ENCODE results near the gene BEGAIN. TPM values are rescaled to one million over a fixed set of nuclear protein-coding genes. Genes with fewer than 3 reads are reported as not detected.

BEGAIN gene
- total RNA-seq, 2 donors from 2014 or later = 0.91 to 1.3 TPM

GRCh38 chr14:100621806-100622205 lies 34.6 kb upstream of the BEGAIN start:
- TF ChIP-seq CTCF (conservative IDR thresholded peaks at IDR 0.05) = no peak
- Mint-ChIP-seq H3K27ac (no peak overlapping the region), H3K36me3 (ENCODE audit: low read depth) (no peaks in the 10 kb centered on the region), H3K9me3 (no peaks in the 10 kb centered on the region), H3K4me1 (no peaks in the 10 kb centered on the region), H3K27me3 (ENCODE audit: insufficient read depth) (peaks cover 19% of the 10 kb centered on the region), H3K4me3 (no peak overlapping the region)
- no peak overlapping the region for H3K4me3 ChIP-seq (ENCODE audit: low read length)
- WGBS, 2 experiments (ENCODE audit: insufficient coverage in 1 of 2, insufficient read length in 1 of 2) = 92 to 96% methylated on average over 9 to 14 of the region's 14 CpGs
- peaks cover 13% of the 10 kb centered on the region for H3K27me3 ChIP-seq (ENCODE audit: control insufficient read depth, insufficient read depth, low read length, poor library complexity, severe bottlenecking)
- no peaks in the 10 kb centered on the region for H3K9me3 ChIP-seq (ENCODE audit: control insufficient read depth, low read length)
- DNase-seq = peak; percentile 68
- no peak overlapping the region for H3K27ac ChIP-seq (ENCODE audit: low read depth, low read length)
- no peak overlapping the region for H3K9ac ChIP-seq (ENCODE audit: extremely low read depth, low read length, poor library complexity, severe bottlenecking)
- no peaks in the 10 kb centered on the region for H3K4me1 ChIP-seq (ENCODE audit: control insufficient read depth, insufficient read depth, low read length)
- H3K36me3 ChIP-seq (ENCODE audit: control insufficient read depth, insufficient read depth, low read length) = no peaks in the 10 kb centered on the region

DNA sequence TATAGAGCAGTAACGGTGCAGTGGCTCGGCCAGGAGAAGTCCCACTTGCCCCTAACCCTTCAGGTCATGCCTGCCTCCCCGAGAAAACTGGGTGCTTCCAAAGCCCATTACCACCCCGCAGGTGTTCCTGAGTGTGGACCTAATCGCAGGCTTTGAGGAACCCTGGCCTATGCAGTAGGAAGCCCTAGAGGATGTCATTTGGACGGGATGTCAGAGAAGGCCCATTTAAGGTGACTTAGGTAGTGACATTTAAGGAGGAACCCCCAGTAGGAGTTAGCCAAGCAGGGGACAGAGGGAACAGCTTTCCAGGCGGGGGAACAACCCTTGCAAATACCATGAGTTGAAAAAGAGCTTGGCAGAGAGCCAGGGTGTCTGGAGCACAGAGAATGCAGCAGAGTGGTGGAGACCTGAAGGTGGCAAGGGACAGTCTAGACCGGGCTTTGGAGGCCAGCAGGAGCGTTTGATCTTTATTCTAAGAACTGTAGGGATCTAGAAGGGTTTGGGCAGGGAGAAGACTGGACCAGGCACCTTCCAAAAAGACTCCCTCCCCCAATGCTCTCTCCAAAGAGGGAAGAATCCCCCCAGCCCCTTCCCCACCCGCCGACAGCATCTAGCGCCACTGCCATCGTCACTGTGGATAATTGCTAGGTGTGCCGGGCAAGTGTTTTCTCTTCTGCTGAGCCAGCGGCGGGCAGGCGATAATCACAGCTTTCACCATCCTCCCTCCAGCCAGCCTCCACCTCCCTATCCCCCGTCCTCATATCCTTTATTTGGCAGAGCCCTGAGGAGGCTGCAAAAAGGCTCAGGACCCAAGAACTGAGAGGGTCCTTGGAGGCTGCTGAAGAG lies 33.3 kb upstream of the BEGAIN start:
- peak; percentile 23 for DNase-seq
- Mint-ChIP-seq H3K36me3 (ENCODE audit: low read depth) (no peaks in the 10 kb centered on the region), H3K27ac (no peak overlapping the region), H3K4me3 (no peak overlapping the region), H3K4me1 (no peaks in the 10 kb centered on the region), H3K27me3 (ENCODE audit: insufficient read depth) (peaks cover 17% of the 10 kb centered on the region), H3K9me3 (no peaks in the 10 kb centered on the region)
- Histone ChIP-seq H3K4me3 (ENCODE audit: low read length) (no peak overlapping the region), H3K9me3 (ENCODE audit: control insufficient read depth, low read length) (no peaks in the 10 kb centered on the region), H3K4me1 (ENCODE audit: control insufficient read depth, insufficient read depth, low read length) (no peaks in the 10 kb centered on the region), H3K27ac (ENCODE audit: low read depth, low read length) (no peak overlapping the region), H3K27me3 (ENCODE audit: control insufficient read depth, insufficient read depth, low read length, poor library complexity, severe bottlenecking) (no peaks in the 10 kb centered on the region), H3K9ac (ENCODE audit: extremely low read depth, low read length, poor library complexity, severe bottlenecking) (no peak overlapping the region), H3K36me3 (ENCODE audit: control insufficient read depth, insufficient read depth, low read length) (no peaks in the 10 kb centered on the region)
- no peak for TF ChIP-seq CTCF (conservative IDR thresholded peaks at IDR 0.05)
- 91% methylated on average over 14 to 17 of the region's 18 CpGs for WGBS, 2 experiments (ENCODE audit: insufficient coverage in 1 of 2, insufficient read length in 1 of 2)

- DNase-seq = peak; percentile 35
- peaks cover 10% of the 10 kb centered on the region for H3K27me3 Mint-ChIP-seq (ENCODE audit: insufficient read depth)
Observed at GRCh38 chr14:100619396-100620254, 32.4 kb upstream of the BEGAIN start.

More at GRCh38 chr14:100619396-100620254, 32.4 kb upstream of the BEGAIN start:
- Histone ChIP-seq H3K4me1 (ENCODE audit: control insufficient read depth, insufficient read depth, low read length) (no peaks in the 10 kb centered on the region), H3K4me3 (ENCODE audit: low read length) (no peak overlapping the region), H3K36me3 (ENCODE audit: control insufficient read depth, insufficient read depth, low read length) (no peaks in the 10 kb centered on the region), H3K27me3 (ENCODE audit: control insufficient read depth, insufficient read depth, low read length, poor library complexity, severe bottlenecking) (no peaks in the 10 kb centered on the region), H3K9me3 (ENCODE audit: control insufficient read depth, low read length) (no peaks in the 10 kb centered on the region), H3K27ac (ENCODE audit: low read depth, low read length) (no peak overlapping the region), H3K9ac (ENCODE audit: extremely low read depth, low read length, poor library complexity, severe bottlenecking) (no peak overlapping the region)
- no peaks in the 10 kb centered on the region for H3K4me1 Mint-ChIP-seq
- no peaks in the 10 kb centered on the region for H3K9me3 Mint-ChIP-seq
- 91 to 97% methylated on average over 8 to 10 of the region's 10 CpGs for WGBS, 2 experiments (ENCODE audit: insufficient coverage in 1 of 2, insufficient read length in 1 of 2)
- no peak overlapping the region for H3K27ac Mint-ChIP-seq
- H3K36me3 Mint-ChIP-seq (ENCODE audit: low read depth) = no peaks in the 10 kb centered on the region
- TF ChIP-seq CTCF (conservative IDR thresholded peaks at IDR 0.05) = no peak
- no peak overlapping the region for H3K4me3 Mint-ChIP-seq
